Mesenchymal stem cell (in vitro differentiated cells and primary cell): ENCODE data around the gene ATP8B3.
A peak's percentile ranks its signal among the peaks of the same experiment; 100 is the strongest.

ENCODE experiments used
- DNase-seq: peaks from one replicate; pipeline ENCODE4 v3.0.0-alpha.2; 2013
- H2AFZ ChIP-seq: one replicate; pipeline ENCODE4 v1.6.1; 2013; ENCODE audit warnings: low read depth, mild to moderate bottlenecking, control low read depth, inconsistent platforms, low read length, moderate library complexity
- H2AK5ac ChIP-seq: 2 replicates; pipeline ENCODE4 v1.6.1; 2013; ENCODE audit warnings: low read length, moderate library complexity, mild to moderate bottlenecking, inconsistent platforms; ENCODE audit not compliant: severe bottlenecking
- H2BK120ac ChIP-seq: one replicate; pipeline ENCODE4 v1.6.1; 2013; ENCODE audit warnings: low read depth, mild to moderate bottlenecking, inconsistent platforms, low read length, moderate library complexity
- H2BK12ac ChIP-seq, 2 experiments: one replicate each; pipeline ENCODE4 v1.6.1; 2013; ENCODE audit warnings: inconsistent platforms in 2 of 2, low read length in 2 of 2, mild to moderate bottlenecking in 2 of 2, moderate library complexity in 2 of 2, control low read depth in 1 of 2
- H2BK15ac ChIP-seq: one replicate; pipeline ENCODE4 v1.6.1; 2013; ENCODE audit warnings: mild to moderate bottlenecking, low read depth, inconsistent platforms; ENCODE audit not compliant: poor library complexity, severe bottlenecking
- H2BK5ac ChIP-seq: 2 replicates; pipeline ENCODE4 v1.6.1; 2013; ENCODE audit warnings: low read depth, mild to moderate bottlenecking, low read length, control low read depth, inconsistent platforms; ENCODE audit not compliant: poor library complexity, severe bottlenecking
- H3K14ac ChIP-seq, 2 experiments: one replicate each; pipeline ENCODE4 v1.6.1; 2013; ENCODE audit warnings: inconsistent platforms in 2 of 2, low read length in 2 of 2, control low read depth in 1 of 2, mild to moderate bottlenecking in 1 of 2, moderate library complexity in 1 of 2
- H3K18ac ChIP-seq, 2 experiments: one replicate each; pipeline ENCODE4 v1.6.1; 2013; ENCODE audit warnings: inconsistent platforms in 2 of 2, low read length in 2 of 2, control low read depth in 1 of 2, low read depth in 1 of 2, mild to moderate bottlenecking in 1 of 2
- H3K23ac ChIP-seq, 2 experiments: one replicate each; pipeline ENCODE4 v1.6.1; 2013; ENCODE audit warnings: inconsistent platforms in 2 of 2, low read length in 2 of 2, mild to moderate bottlenecking in 2 of 2, moderate library complexity in 2 of 2, control low read depth in 1 of 2
- H3K27ac ChIP-seq: 2 replicates; pipeline ENCODE4 v1.5.1; 2013; ENCODE audit warnings: mild to moderate bottlenecking, moderate library complexity, low read length, control low read depth, inconsistent platforms; ENCODE audit not compliant: poor library complexity, severe bottlenecking
- H3K27me3 ChIP-seq, 2 experiments: 2 replicates each; pipeline versions ENCODE4 v1.6.1 to v1.7.0; 2013; ENCODE audit warnings: low read length in 2 of 2, mild to moderate bottlenecking in 2 of 2, moderate library complexity in 2 of 2, control low read depth in 1 of 2, inconsistent platforms in 1 of 2; ENCODE audit not compliant: control insufficient read depth in 1 of 2, insufficient read depth in 1 of 2
- H3K36me3 ChIP-seq, 2 experiments: 2 replicates each; pipeline versions ENCODE4 v1.6.1 to v1.7.0; 2013; ENCODE audit warnings: low read length in 2 of 2, control low read depth in 1 of 2, inconsistent platforms in 1 of 2, low read depth in 1 of 2, mild to moderate bottlenecking in 1 of 2; ENCODE audit not compliant: insufficient read depth in 2 of 2, control insufficient read depth in 1 of 2
- H3K4ac ChIP-seq, 2 experiments: one replicate each; pipeline ENCODE4 v1.6.1; 2013; ENCODE audit warnings: inconsistent platforms in 2 of 2, low read length in 2 of 2, mild to moderate bottlenecking in 2 of 2, moderate library complexity in 2 of 2, control low read depth in 1 of 2, low read depth in 1 of 2
- H3K4me1 ChIP-seq: 2 replicates; pipeline ENCODE4 v1.6.1; 2013; ENCODE audit warnings: low read depth, low read length, control low read depth; ENCODE audit not compliant: control insufficient read depth, insufficient read depth
- H3K4me2 ChIP-seq: 2 replicates; pipeline ENCODE4 v1.6.1; 2013; ENCODE audit warnings: low read length, mild to moderate bottlenecking, inconsistent platforms; ENCODE audit not compliant: poor library complexity, severe bottlenecking
- H3K4me3 ChIP-seq, 2 experiments: 2 replicates each; pipeline versions ENCODE4 v1.5.1 to v1.7.0; 2013; ENCODE audit warnings: low read length in 2 of 2, mild to moderate bottlenecking in 2 of 2, control low read depth in 1 of 2, low read depth in 1 of 2; ENCODE audit not compliant: insufficient read depth in 1 of 2
- H3K79me1 ChIP-seq: replicated peaks from 2 replicates; pipeline ENCODE4 v1.6.1; 2013; ENCODE audit warnings: mild to moderate bottlenecking, control low read depth, low read length, inconsistent platforms; ENCODE audit not compliant: poor library complexity, severe bottlenecking
- H3K9ac ChIP-seq: 2 replicates; pipeline ENCODE4 v1.7.0; 2013; ENCODE audit warnings: mild to moderate bottlenecking, low read length, moderate library complexity
- H3K9me3 ChIP-seq: 2 replicates; pipeline ENCODE4 v1.7.0; 2013; ENCODE audit warnings: mild to moderate bottlenecking, low read length; ENCODE audit not compliant: control insufficient read depth
- H4K8ac ChIP-seq: one replicate; pipeline ENCODE4 v1.6.1; 2013; ENCODE audit warnings: inconsistent platforms, mild to moderate bottlenecking, low read length, moderate library complexity
- H4K91ac ChIP-seq: one replicate; pipeline ENCODE4 v1.6.1; 2013; ENCODE audit warnings: mild to moderate bottlenecking, low read length, inconsistent platforms
- WGBS: methylation state at CpG from one replicate; pipeline ENCODE4 v1.1.7; 2013; ENCODE audit warnings: mixed read lengths; 5-methylcytosine and 5-hydroxymethylcytosine counted together

Gene ATP8B3

GRCh38 chr19:1845125-1845515 is 33.0 kb upstream of the ATP8B3 start:
- Histone ChIP-seq H3K4me2 (no peak overlapping the region), H2AFZ (no peak overlapping the region), H3K4ac (no peak overlapping the region), H3K18ac (no peak overlapping the region), H3K4me3 (no peak overlapping the region), H2BK120ac (no peak overlapping the region), H3K14ac (no peak overlapping the region), H3K27me3 (no peaks in the 10 kb centered on the region), H3K36me3 (peaks cover 0 to 41% of the 10 kb centered on the region in 2 experiments), H3K4me1 (peaks cover 30% of the 10 kb centered on the region), H3K9me3 (no peaks in the 10 kb centered on the region), H3K23ac (no peak overlapping the region), H4K8ac (no peak overlapping the region), H2BK12ac (no peak overlapping the region), H3K79me1 (peaks cover 4% of the 10 kb centered on the region), H2BK15ac (no peak overlapping the region), H3K9ac (no peak overlapping the region), H4K91ac (no peak overlapping the region), H3K27ac (no peak overlapping the region), H2AK5ac (no peak overlapping the region), H2BK5ac (no peak overlapping the region)
- no peak for DNase-seq
- WGBS = 96% methylated on average over 16 of the region's 16 CpGs

GRCh38 chr19:1844513-1845124 is 32.5 kb upstream of the ATP8B3 start:
- WGBS = 97% methylated on average over 19 of the region's 19 CpGs
- no peak overlapping the region for H3K18ac ChIP-seq
- no peak overlapping the region for H2BK15ac ChIP-seq
- DNase-seq = no peak
- no peak overlapping the region for H2AK5ac ChIP-seq
- no peak overlapping the region for H2BK120ac ChIP-seq
- H3K36me3 ChIP-seq = peaks cover 0 to 43% of the 10 kb centered on the region in 2 experiments
- H4K8ac ChIP-seq = no peak overlapping the region
- no peaks in the 10 kb centered on the region for H3K9me3 ChIP-seq
- no peak overlapping the region for H3K23ac ChIP-seq
- H2BK5ac ChIP-seq = no peak overlapping the region
- no peak overlapping the region for H2BK12ac ChIP-seq
- no peak overlapping the region for H3K4me2 ChIP-seq
- H3K79me1 ChIP-seq = peaks cover 4% of the 10 kb centered on the region
- H3K14ac ChIP-seq = no peak overlapping the region
- H3K9ac ChIP-seq = peak overlapping the region; percentile 26
- no peak overlapping the region for H3K4me3 ChIP-seq
- H3K27ac ChIP-seq = no peak overlapping the region
- H3K27me3 ChIP-seq = no peaks in the 10 kb centered on the region
- H3K4ac ChIP-seq = no peak overlapping the region
- peaks cover 33% of the 10 kb centered on the region for H3K4me1 ChIP-seq
- no peak overlapping the region for H4K91ac ChIP-seq
- no peak overlapping the region for H2AFZ ChIP-seq

DNA sequence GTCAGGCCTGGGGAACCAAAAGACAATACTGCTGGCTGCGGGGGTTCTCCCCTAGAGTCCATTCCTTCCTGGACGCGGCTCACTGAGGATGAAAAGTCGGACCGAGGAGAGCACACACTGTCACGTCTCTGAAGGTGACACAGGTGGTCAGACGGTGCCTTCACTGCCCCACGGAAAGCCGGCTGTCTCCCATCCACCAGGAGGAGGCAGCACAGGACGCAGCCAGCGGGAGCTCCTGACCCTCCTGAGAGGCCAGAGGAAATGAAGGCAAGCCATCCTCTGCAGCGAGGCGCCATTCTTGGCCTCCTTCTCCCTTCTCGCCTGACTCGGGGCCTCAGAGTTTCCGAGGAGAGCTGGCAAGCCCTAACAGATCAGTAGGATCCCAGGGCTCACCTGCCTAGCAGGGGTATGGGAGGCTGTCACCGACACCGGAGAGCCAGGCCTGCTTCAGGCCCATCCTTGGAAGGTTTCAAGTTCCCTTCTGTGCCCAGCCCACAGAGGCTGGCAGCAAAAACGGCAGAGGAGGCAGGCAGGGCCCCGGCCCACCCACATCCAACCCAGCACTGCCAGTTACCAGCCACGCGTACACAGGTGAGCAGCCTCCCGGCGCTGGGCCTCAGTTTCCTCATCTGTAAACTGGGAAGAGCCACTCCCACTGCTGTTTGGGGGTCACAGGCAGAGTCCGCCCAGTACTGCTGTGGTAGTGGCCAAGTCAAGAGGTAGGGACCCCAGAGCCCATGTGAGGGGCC is 31.7 kb upstream of the ATP8B3 start:
- no peak overlapping the region for H2BK120ac ChIP-seq
- peaks cover under 1% of the 10 kb centered on the region for H3K79me1 ChIP-seq
- no peak overlapping the region for H2AK5ac ChIP-seq
- H3K4me1 ChIP-seq = peaks cover 33% of the 10 kb centered on the region
- H3K27ac ChIP-seq = no peak overlapping the region
- no peak overlapping the region for H3K14ac ChIP-seq
- H3K18ac ChIP-seq = no peak overlapping the region
- H4K91ac ChIP-seq = no peak overlapping the region
- no peak overlapping the region for H2AFZ ChIP-seq
- no peaks in the 10 kb centered on the region for H3K27me3 ChIP-seq
- H3K4me3 ChIP-seq = no peak overlapping the region
- DNase-seq = no peak
- H3K4ac ChIP-seq = no peak overlapping the region
- H3K36me3 ChIP-seq = peaks cover 0 to 50% of the 10 kb centered on the region in 2 experiments
- no peak overlapping the region for H2BK5ac ChIP-seq
- H3K9ac ChIP-seq = peak overlapping the region; percentile 26
- H2BK15ac ChIP-seq = no peak overlapping the region
- H3K9me3 ChIP-seq = no peaks in the 10 kb centered on the region
- H3K4me2 ChIP-seq = no peak overlapping the region
- 90% methylated on average over 25 of the region's 25 CpGs for WGBS
- no peak overlapping the region for H2BK12ac ChIP-seq
- no peak overlapping the region for H4K8ac ChIP-seq
- no peak overlapping the region for H3K23ac ChIP-seq

GRCh38 chr19:1843116-1843515 is 31.0 kb upstream of the ATP8B3 start:
- Histone ChIP-seq H3K79me1 (no peaks in the 10 kb centered on the region), H2BK120ac (no peak overlapping the region), H2BK5ac (no peak overlapping the region), H3K14ac (no peak overlapping the region), H4K8ac (no peak overlapping the region), H2BK15ac (no peak overlapping the region), H2AK5ac (no peak overlapping the region), H2AFZ (no peak overlapping the region), H4K91ac (no peak overlapping the region), H3K9ac (no peak overlapping the region), H3K27ac (no peak overlapping the region), H3K9me3 (no peaks in the 10 kb centered on the region), H3K18ac (no peak overlapping the region), H3K27me3 (no peaks in the 10 kb centered on the region), H3K4me3 (no peak overlapping the region), H3K36me3 (peaks cover 0 to 50% of the 10 kb centered on the region in 2 experiments), H3K4me1 (peaks cover 33% of the 10 kb centered on the region), H2BK12ac (no peak overlapping the region), H3K23ac (no peak overlapping the region), H3K4ac (no peak overlapping the region), H3K4me2 (no peak overlapping the region)
- WGBS = 94% methylated on average over 22 of the region's 22 CpGs
- DNase-seq = no peak
